Activated effector memory CD4-positive, alpha-beta T cell treated with Interleukin-2 at 50 U/mL for 16 hours (primary cell): ENCODE measurements around the gene BBOX1.

Source experiments
- DNase-seq: peaks from one replicate; pipeline ENCODE4 v3.0.0-alpha.2; 2020

The BBOX1 gene

GRCh38 chr11:27025957-27026733 is 14.5 kb upstream of the BBOX1 start:
- no peak for DNase-seq

GRCh38 chr11:27028561-27028965 is 12.1 kb upstream of the BBOX1 start:
- DNase-seq = no peak

GRCh38 chr11:27029966-27030365 is 10.6 kb upstream of the BBOX1 start:
- DNase-seq = no peak

- DNase-seq = no peak
These were observed 8.9 kb upstream of the BBOX1 start for GRCh38 chr11:27031754-27032153.

- no peak for DNase-seq
These were observed 742 bp upstream of the BBOX1 start for GRCh38 chr11:27039873-27040272.

- DNase-seq = no peak
These were observed 705 bp downstream of the BBOX1 start for GRCh38 chr11:27041141-27041899.

GRCh38 chr11:27046956-27047355 is 6.3 kb downstream of the BBOX1 start:
- no peak for DNase-seq

- no peak for DNase-seq
These were observed 12.1 kb downstream of the BBOX1 start for GRCh38 chr11:27052668-27053067.

- DNase-seq = no peak
These were observed 14.6 kb downstream of the BBOX1 start for GRCh38 chr11:27055065-27055682.

- no peak for DNase-seq
These were observed 16.6 kb downstream of the BBOX1 start for GRCh38 chr11:27057091-27057780.

- no peak for DNase-seq
These were observed 17.8 kb downstream of the BBOX1 start for GRCh38 chr11:27058456-27058855.

GRCh38 chr11:27059431-27059830 is 18.8 kb downstream of the BBOX1 start:
- DNase-seq = no peak

- DNase-seq = no peak
These were observed 20.3 kb downstream of the BBOX1 start for GRCh38 chr11:27060816-27061460.

GRCh38 chr11:27061461-27061821 is 20.8 kb downstream of the BBOX1 start:
- no peak for DNase-seq

- no peak for DNase-seq
These were observed 23.5 kb downstream of the BBOX1 start for GRCh38 chr11:27064086-27064485.

GRCh38 chr11:27075192-27075591 is 34.6 kb downstream of the BBOX1 start:
- DNase-seq = no peak

GRCh38 chr11:27075655-27076054 is 35.0 kb downstream of the BBOX1 start:
- no peak for DNase-seq

- DNase-seq = no peak
These were observed 35.5 kb downstream of the BBOX1 start for GRCh38 chr11:27076121-27076589.

- DNase-seq = no peak
These were observed 40.4 kb downstream of the BBOX1 start for GRCh38 chr11:27081056-27081455.

- DNase-seq = no peak
These were observed 42.6 kb downstream of the BBOX1 start for GRCh38 chr11:27083241-27083640.

- no peak for DNase-seq
These were observed 43.2 kb downstream of the BBOX1 start for GRCh38 chr11:27083782-27084181.

GRCh38 chr11:27084518-27084917 is 43.9 kb downstream of the BBOX1 start:
- no peak for DNase-seq

GRCh38 chr11:27085111-27085510 is 44.5 kb downstream of the BBOX1 start:
- no peak for DNase-seq
